ENCODE data around the gene CMTM4.

CMTM4 gene

DNA sequence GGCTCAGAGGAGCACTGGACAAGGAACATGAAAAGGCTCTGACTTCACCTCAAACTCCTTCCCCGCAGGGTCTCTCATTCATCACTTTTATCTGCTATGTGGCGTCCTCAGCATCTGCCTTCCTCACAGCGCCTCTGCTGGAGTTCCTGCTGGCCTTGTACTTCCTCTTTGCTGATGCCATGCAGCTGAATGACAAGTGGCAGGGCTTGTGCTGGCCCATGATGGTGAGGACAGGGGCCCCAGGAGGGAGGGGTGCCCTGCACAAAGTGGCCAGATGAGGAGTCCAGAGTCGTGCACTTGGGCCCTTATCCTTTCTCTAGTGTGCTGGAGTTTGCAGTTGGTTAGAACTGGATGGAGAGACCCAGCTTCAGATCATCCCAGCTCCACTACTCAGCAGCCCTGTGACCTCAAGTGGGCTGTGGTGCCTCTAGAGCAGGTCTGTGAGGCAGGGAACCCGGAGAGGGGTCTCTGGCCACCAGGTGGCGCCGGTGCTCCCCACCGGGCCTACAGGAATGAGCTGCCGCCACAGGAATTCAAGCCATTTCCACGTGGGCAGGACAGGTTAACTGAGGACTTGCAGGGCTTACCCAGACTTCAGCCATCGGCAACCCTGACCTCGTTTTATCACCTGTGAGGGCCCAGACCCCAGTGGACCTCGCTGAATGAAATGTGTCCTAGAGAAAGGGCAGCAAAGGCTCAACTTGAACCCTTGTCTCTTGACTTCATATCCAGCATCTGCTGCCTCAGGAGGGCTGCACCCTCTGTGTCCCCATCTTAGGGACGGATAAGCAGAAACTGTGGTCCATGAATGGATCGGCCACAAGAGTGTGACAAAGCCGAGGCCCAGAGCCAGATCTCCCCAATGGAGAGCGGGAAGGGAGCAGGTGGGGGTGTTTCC is 88.1 kb downstream of the CMTM4 start:
- peak; percentile 86 for DNase-seq (ENCODE audit: low read depth)
- TF ChIP-seq, protein P1, sequence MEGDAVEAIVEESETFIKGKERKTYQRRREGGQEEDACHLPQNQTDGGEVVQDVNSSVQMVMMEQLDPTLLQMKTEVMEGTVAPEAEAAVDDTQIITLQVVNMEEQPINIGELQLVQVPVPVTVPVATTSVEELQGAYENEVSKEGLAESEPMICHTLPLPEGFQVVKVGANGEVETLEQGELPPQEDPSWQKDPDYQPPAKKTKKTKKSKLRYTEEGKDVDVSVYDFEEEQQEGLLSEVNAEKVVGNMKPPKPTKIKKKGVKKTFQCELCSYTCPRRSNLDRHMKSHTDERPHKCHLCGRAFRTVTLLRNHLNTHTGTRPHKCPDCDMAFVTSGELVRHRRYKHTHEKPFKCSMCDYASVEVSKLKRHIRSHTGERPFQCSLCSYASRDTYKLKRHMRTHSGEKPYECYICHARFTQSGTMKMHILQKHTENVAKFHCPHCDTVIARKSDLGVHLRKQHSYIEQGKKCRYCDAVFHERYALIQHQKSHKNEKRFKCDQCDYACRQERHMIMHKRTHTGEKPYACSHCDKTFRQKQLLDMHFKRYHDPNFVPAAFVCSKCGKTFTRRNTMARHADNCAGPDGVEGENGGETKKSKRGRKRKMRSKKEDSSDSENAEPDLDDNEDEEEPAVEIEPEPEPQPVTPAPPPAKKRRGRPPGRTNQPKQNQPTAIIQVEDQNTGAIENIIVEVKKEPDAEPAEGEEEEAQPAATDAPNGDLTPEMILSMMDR (IDR thresholded peaks at IDR 0.05; ENCODE audit: low read depth, low read length, missing control alignments): peak; percentile 89
- H3K4me3 ChIP-seq (ENCODE audit: low read depth, low read length): no peak overlapping the region
- in situ Hi-C loops (cut with HindIII; ENCODE audit: low sequenced_read_pairs): no loop called here

DNA sequence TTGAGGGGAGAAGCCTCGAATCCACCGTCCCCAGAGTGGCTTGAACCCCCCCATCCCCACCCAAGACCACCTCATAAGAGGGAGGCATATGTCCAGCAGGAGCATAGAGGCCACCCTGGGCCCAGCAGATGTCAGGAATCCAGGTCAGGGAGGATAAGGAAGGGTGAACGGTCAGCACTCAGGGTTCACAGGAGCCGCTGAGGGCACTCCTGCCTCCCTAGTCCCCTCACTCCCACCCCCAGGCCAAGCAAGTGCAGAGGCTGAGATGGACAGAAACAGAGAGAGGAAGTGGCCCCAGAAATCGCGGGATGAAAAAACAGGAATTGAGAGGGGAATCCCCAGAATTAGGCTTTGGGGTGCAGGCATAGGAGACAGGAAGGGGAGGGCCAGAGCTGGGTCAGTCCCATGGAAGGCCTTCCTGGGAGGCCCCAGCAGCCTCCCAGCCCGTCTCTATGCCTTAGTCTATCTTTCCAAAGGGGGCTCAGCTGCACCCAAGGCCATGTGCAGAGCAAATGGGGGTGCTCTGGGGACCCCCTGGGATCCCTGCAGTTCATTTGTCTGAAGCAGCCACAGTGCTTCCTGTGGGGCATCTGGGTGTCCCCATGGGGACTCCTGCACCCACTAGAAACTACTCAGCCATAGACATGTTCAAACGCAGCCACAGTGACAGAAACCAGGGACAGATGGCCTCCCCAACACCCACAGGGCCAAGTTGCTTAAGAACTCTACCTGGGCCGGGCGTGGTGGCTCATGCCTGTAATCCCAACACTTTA is 90.4 kb downstream of the CMTM4 start:
- H3K4me3 ChIP-seq (ENCODE audit: low read depth, low read length): peak overlapping the region; percentile 79
- TF ChIP-seq, protein P1 (IDR thresholded peaks at IDR 0.05; ENCODE audit: low read depth, low read length, missing control alignments): no peak
- in situ Hi-C loops (cut with HindIII; ENCODE audit: low sequenced_read_pairs): no loop called here
- no peak for DNase-seq (ENCODE audit: low read depth)

DNA sequence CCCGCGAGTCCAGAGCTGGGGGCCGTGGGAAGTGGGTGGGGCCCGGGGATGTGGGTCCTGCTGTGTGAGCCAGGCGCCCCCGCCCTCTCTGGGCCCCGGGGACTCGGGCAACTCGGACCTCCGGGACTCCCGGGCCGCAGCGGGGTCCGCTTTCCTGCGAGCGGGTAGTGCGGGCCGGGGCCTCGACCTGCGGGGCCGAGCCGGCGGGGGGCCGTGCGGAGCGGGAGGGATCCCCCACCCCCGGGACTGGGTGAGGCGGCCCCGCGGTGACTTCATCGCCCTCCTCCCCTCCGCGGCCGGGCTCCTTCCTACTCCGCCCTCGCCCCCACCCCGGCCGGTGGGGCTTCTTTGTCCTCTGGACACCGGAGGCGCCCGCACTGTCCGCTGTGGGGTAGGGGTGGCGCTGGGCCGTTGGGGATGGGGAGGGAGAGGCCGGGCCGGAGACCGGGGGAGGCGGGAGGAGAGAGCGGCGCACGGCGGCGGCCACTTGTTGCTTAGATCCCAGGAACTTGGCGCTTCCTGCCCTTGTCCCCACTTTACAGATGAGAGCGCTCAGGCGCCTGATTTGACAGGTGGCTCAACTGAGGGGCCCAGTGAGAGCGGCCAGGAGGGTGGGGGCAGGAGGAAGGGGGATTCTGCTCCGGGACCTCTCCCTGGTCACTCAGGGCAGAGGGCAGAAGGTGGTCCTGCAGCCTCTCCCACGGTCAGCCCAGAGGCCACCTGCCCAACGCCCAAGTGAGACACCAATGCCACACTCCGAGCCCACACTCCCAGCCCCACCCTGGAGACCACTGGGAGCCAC is 91.2 kb downstream of the CMTM4 start:
- no peak for DNase-seq (ENCODE audit: low read depth)
- H3K4me3 ChIP-seq (ENCODE audit: low read depth, low read length): peak overlapping the region; percentile 79
- TF ChIP-seq, protein P1 (IDR thresholded peaks at IDR 0.05; ENCODE audit: low read depth, low read length, missing control alignments): no peak
- in situ Hi-C loops (cut with HindIII; ENCODE audit: low sequenced_read_pairs): no loop called here

DNA sequence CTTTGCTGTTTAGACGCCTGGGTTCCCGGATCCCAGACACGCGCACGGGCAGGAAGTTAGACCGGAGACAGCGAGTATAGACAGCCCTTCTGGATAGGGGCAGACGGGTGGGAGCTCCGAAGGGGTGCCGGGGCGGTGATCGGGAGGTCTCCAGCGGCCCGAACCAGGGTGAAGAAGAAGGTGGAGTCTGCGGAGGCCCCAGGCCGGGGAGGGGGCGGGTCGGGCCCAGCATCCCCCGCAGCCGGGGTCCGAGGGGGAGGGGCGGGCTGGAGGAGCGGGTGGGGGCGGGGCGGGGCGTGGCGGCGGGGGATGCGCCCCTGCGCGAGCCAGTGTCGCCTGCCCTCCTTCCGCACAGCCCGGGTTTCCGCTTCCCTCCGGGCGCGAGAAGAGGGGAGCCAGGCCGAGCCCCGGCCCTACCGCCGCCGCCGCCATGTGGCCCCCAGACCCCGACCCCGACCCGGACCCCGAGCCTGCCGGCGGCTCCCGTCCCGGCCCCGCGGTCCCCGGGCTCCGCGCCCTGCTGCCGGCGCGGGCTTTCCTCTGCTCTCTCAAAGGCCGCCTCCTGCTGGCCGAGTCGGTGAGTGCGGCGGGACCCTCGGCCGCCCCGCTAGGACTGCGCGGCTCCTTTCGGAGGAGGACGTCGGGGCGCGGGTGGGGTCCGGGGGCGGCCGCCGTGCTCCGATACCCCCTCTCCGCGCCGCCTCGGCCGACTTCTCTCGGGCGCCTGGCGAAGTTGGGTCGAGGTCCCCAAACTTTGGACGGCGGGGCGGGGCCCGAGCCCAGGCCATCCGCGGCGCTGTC is 92.0 kb downstream of the CMTM4 start, which contains the start of gene CMTM3:
Gene CMTM3 (plus strand): TSS at position 329 of the 801 bp plus-strand sequence. CDS start 102 bp downstream, at position 431.
- TF ChIP-seq, protein P1 (IDR thresholded peaks at IDR 0.05; ENCODE audit: low read depth, low read length, missing control alignments): peak; percentile 25
- peak within 1 kb of the TSS; percentile 79 for H3K4me3 ChIP-seq (ENCODE audit: low read depth, low read length)
- in situ Hi-C loops (cut with HindIII; ENCODE audit: low sequenced_read_pairs): no loop called here
- no peak for DNase-seq (ENCODE audit: low read depth)

DNA sequence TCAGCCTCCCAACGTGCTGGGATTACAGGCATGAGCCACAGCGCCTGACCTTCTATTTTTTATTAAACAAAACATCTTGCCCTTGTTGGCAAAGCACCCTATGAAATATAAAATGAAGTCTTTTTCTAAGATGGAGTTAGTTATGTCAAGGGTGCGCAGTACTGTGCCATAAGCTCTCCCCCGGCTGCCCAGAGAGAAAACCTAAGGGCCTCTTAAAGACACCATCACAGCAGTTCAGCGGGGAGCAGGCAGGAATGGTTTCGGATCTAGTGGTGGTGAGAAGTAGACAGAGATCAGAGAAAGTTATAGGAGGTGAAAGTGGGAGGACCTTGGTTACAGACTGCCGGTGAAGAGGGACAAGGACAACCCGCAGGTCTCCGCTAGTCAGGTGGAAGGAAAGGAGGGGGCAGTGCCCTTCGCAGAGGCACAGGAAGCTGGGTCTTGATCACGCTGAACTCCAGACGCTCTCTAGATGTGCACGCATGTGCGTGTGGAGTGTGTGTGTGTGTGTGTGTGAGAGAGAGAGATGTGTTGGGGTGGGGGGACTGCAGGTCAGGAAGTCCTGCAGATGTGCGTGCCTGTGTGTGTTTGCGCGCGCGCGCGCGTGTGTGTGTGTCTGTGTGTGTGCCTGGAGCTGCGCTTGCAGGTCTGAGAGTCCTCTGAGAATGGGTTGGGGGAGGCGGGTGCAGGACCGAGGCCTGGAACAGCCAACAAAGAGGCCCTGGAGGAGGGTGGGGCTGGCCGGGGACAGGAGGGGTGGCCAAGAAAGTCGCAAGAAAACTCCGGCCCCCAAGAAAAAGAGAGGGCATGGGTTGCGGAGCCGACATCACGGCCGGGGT is 92.8 kb downstream of the CMTM4 start:
- no peak for DNase-seq (ENCODE audit: low read depth)
- in situ Hi-C loops (cut with HindIII; ENCODE audit: low sequenced_read_pairs): no loop called here
- TF ChIP-seq, protein P1 (IDR thresholded peaks at IDR 0.05; ENCODE audit: low read depth, low read length, missing control alignments): no peak
- H3K4me3 ChIP-seq (ENCODE audit: low read depth, low read length): peak overlapping the region; percentile 79

All from astrocyte of the cerebellum (primary cell).